Tibial nerve (tissue), 4 donors: ENCODE data around the gene FAM185A. TPM values are rescaled to one million over a fixed set of nuclear protein-coding genes. Genes with fewer than 3 reads are reported as not detected.
A peak's percentile ranks its signal among the peaks of the same experiment; 100 is the strongest.
"Not testable (repeated sequence)": the region's sequence is repeated elsewhere in the genome, so short reads cannot be mapped to it uniquely, and the experiment has no call there.

Experiments
- DNase-seq, 2 donors: peaks; one replicate each; pipeline ENCODE4 v3.0.0-alpha.2; 2019; ENCODE audit warnings: low spot score in 2 of 2
- H3K27ac ChIP-seq, 4 donors: fragments of 200-600 bp; sonication (generic) in 3 of 4; one replicate each; pipeline ENCODE4 v1.5.1; 2017 to 2019; ENCODE audit warnings: mild to moderate bottlenecking in 1 of 4
- H3K27me3 ChIP-seq, 2 donors: fragments of 200-600 bp; sonication (generic) in 1 of 2; one replicate each; pipeline versions ENCODE4 v1.5.1 to v1.6.0; 2017 to 2019
- H3K36me3 ChIP-seq, 3 donors: fragments of 200-600 bp; sonication (generic); one replicate each; pipeline ENCODE4 v1.5.1; 2018 to 2019
- H3K4me1 ChIP-seq, 4 donors: fragments of 200-600 bp; sonication (generic) in 3 of 4; one replicate each; pipeline ENCODE4 v1.5.1; 2017 to 2019
- H3K4me3 ChIP-seq, 4 donors: fragments of 200-600 bp; sonication (generic) in 3 of 4; one replicate each; pipeline ENCODE4 v1.5.1; 2017 to 2019; ENCODE audit warnings: mild to moderate bottlenecking in 1 of 4, moderate library complexity in 1 of 4
- H3K9me3 ChIP-seq, 4 donors: fragments of 200-600 bp; sonication (generic) in 3 of 4; one replicate each; pipeline ENCODE4 v1.5.1; 2017 to 2019
- EP300 ChIP-seq, 2 donors: sonication (generic); formaldehyde crosslinking; IDR thresholded peaks; one replicate each; pipeline ENCODE4 v1.6.1; 2017; ENCODE audit warnings: antibody characterized with exemption in 2 of 2, mild to moderate bottlenecking in 1 of 2
- POLR2A ChIP-seq, 2 donors: fragments of 450-650 bp; IDR thresholded peaks; one replicate each; pipeline ENCODE4 v1.6.1; 2017; ENCODE audit warnings: antibody characterized with exemption in 2 of 2, mild to moderate bottlenecking in 2 of 2, moderate library complexity in 2 of 2
- whole genome bisulfite sequencing, 2 donors: methylation state at CpG; one replicate each; pipeline ENCODE4 v1.1.5; 2018; 5-methylcytosine and 5-hydroxymethylcytosine counted together
- total RNA-seq, 4 donors: library from RNA; depleted of rRNA; stranded (reverse); fragments of >200 nt; gene quantifications; one replicate each; pipeline ENCODE4 v1.1.0, GENCODE V29; 2016

The FAM185A gene
- 10 to 100 TPM; 18.0 to 39.3 (median 36.4) TPM for total RNA-seq

- Histone ChIP-seq H3K27ac (peak within 1 kb of the TSS; percentile 62 to 82 (median 80)), H3K4me1 (peaks cover 0 to 20% (median 6%) of the 10 kb centered on the region in 4 donors), H3K4me3 (peak within 1 kb of the TSS; percentile 57 to 91 (median 68))
- DNase-seq = peak; percentile 96 to 99
- 0 to 1% methylated on average over 17 to 22 of the region's 47 CpGs for WGBS, 2 donors
- peak; percentile 82 to 94 for TF ChIP-seq EP300 (IDR thresholded peaks at IDR 0.05)
- TF ChIP-seq POLR2A (IDR thresholded peaks at IDR 0.05) = peak in 1 of 2 donors; percentile 36
- H3K36me3 ChIP-seq, H3K27me3 ChIP-seq, H3K9me3 ChIP-seq: not testable (repeated sequence)
Measured at GRCh38 chr7:102748605-102749444, at the start of gene FAM185A. Gene FAM185A, plus strand, starts transcription at chr7:102748999. Its CDS starts 209 bp downstream, at chr7:102749208.

GRCh38 chr7:102713011-102713690 lies 35.6 kb upstream of the FAM185A start:
- not testable (repeated sequence) for H3K27ac ChIP-seq, H3K36me3 ChIP-seq, H3K9me3 ChIP-seq, H3K4me1 ChIP-seq, H3K27me3 ChIP-seq, H3K4me3 ChIP-seq, DNase-seq
- WGBS, 2 donors = 42 to 50% methylated on average over 5 of the region's 5 CpGs

GRCh38 chr7:102713691-102714080 lies 35.1 kb upstream of the FAM185A start:
- no CpG with 5 or more reads among the region's 1 CpG for WGBS, 2 donors
- H3K9me3 ChIP-seq, H3K4me1 ChIP-seq, DNase-seq, H3K27ac ChIP-seq, H3K36me3 ChIP-seq, H3K27me3 ChIP-seq, H3K4me3 ChIP-seq: not testable (repeated sequence)

GRCh38 chr7:102714774-102715522 lies 33.9 kb upstream of the FAM185A start:
- H3K9me3 ChIP-seq, H3K36me3 ChIP-seq, H3K27ac ChIP-seq, DNase-seq, H3K4me1 ChIP-seq, H3K27me3 ChIP-seq, H3K4me3 ChIP-seq: not testable (repeated sequence)
- WGBS, 2 donors = 73 to 75% methylated on average over 6 of the region's 6 CpGs

GRCh38 chr7:102715718-102716117 lies 33.1 kb upstream of the FAM185A start:
- not testable (repeated sequence) for H3K27ac ChIP-seq

GRCh38 chr7:102718491-102718890 lies 30.3 kb upstream of the FAM185A start:
- H3K4me1 ChIP-seq, H3K4me3 ChIP-seq, DNase-seq, H3K27me3 ChIP-seq, H3K27ac ChIP-seq, H3K36me3 ChIP-seq, H3K9me3 ChIP-seq: not testable (repeated sequence)

More at GRCh38 chr7:102715718-102716117, 33.1 kb upstream of the FAM185A start:
- H3K27me3 ChIP-seq, DNase-seq, H3K9me3 ChIP-seq, H3K4me1 ChIP-seq, H3K4me3 ChIP-seq, H3K36me3 ChIP-seq: not testable (repeated sequence)
- 50 to 51% methylated on average over 2 to 3 of the region's 3 CpGs for WGBS, 2 donors

- H3K27me3 ChIP-seq, H3K4me1 ChIP-seq, H3K4me3 ChIP-seq, H3K27ac ChIP-seq, H3K36me3 ChIP-seq, DNase-seq: not testable (repeated sequence)
- H3K9me3 ChIP-seq = peaks cover 0 to 14% (median 0%) of the 10 kb centered on the region in 4 donors
- WGBS, 2 donors = 92 to 96% methylated on average over 5 of the region's 5 CpGs
Measured at GRCh38 chr7:102726170-102726569, 22.6 kb upstream of the FAM185A start.

GRCh38 chr7:102729670-102730069 lies 19.1 kb upstream of the FAM185A start:
- not testable (repeated sequence) for H3K27me3 ChIP-seq, H3K9me3 ChIP-seq, DNase-seq, H3K4me1 ChIP-seq, H3K4me3 ChIP-seq, H3K27ac ChIP-seq, H3K36me3 ChIP-seq
- WGBS, 2 donors = 78 to 82% methylated on average over 2 of the region's 2 CpGs

- H3K9me3 ChIP-seq, H3K4me1 ChIP-seq, H3K36me3 ChIP-seq, H3K27me3 ChIP-seq, H3K4me3 ChIP-seq, H3K27ac ChIP-seq, DNase-seq: not testable (repeated sequence)
- 44 to 53% methylated on average over 2 to 3 of the region's 3 CpGs for WGBS, 2 donors
Measured at GRCh38 chr7:102730431-102730830, 18.4 kb upstream of the FAM185A start.

GRCh38 chr7:102742002-102742771 lies 6.6 kb upstream of the FAM185A start:
- not testable (repeated sequence) for H3K36me3 ChIP-seq
- H3K27ac ChIP-seq = peak overlapping the region in 1 of 4 donors; percentile 15

GRCh38 chr7:102743861-102744260 lies 4.9 kb upstream of the FAM185A start:
- H3K36me3 ChIP-seq, H3K27me3 ChIP-seq, H3K27ac ChIP-seq, H3K4me3 ChIP-seq, DNase-seq, H3K9me3 ChIP-seq, H3K4me1 ChIP-seq: not testable (repeated sequence)
- 41 to 42% methylated on average over 7 to 8 of the region's 9 CpGs for WGBS, 2 donors

More at GRCh38 chr7:102742002-102742771, 6.6 kb upstream of the FAM185A start:
- not testable (repeated sequence) for H3K4me1 ChIP-seq, H3K4me3 ChIP-seq, H3K27me3 ChIP-seq, DNase-seq, H3K9me3 ChIP-seq
- WGBS, 2 donors = 11 to 12% methylated on average over 2 to 4 of the region's 4 CpGs
